Measurements from ENCODE around the gene PKP2.

The PKP2 gene

GRCh38 chr12:32860192-32860591 is 36.4 kb downstream of the PKP2 start:
- no peak for DNase-seq

DNA sequence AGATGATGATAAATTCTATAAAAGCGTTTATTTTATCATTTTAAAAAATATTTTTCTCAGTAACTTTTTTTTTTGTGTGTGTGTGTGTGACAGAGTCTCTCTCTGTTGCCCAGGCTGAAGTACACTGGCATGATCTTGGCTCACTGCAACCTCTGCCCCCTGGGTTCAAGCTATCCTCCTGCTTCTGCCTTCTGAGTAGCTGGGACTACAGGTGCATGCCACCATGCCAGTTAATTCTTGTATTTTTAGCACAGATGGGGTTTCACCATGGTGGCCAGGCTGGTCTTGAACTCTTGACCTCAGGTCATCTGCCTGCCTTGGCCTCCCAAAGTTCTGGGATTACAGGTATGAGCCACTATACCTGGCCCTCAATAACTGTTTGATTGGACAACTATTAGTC is 37.2 kb downstream of the PKP2 start:
- no peak for DNase-seq

- no peak for DNase-seq
Observed at GRCh38 chr12:32854716-32855115, 41.9 kb downstream of the PKP2 start.

GRCh38 chr12:32854097-32854496 is 42.5 kb downstream of the PKP2 start:
- no peak for DNase-seq

GRCh38 chr12:32847287-32847686 is 49.3 kb downstream of the PKP2 start:
- no peak for DNase-seq

- DNase-seq, result no peak
Observed at GRCh38 chr12:32846053-32846452, 50.5 kb downstream of the PKP2 start.

DNA sequence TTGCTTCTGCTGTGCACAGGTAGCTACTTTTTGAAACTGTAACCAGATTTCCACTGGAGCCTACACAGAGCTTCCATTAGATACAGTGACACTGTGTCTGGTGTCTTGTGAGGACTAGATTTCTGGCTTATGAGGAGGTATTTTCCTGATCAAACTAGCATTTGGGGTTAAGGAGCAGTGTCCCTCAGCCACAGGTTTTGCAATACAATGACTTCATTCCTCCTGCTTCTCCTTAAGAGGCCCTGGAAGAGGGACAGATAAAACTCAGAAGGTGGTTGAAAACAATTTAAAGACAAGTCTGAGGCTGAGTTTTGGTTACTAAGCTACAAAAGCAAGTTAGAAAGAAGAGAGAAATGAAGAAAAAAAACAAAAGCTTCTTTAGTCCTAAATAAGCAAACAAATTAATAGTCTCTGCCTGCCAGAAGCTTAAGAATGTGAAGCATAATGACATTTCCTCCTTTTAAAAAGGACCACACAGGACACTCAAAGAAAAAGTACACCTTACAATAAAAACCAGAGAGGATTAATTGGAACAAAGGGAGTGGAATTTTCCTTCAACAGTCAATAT is 53.0 kb downstream of the PKP2 start:
- no peak for DNase-seq

- no peak for DNase-seq
Observed at GRCh38 chr12:32841061-32841460, 55.5 kb downstream of the PKP2 start.

DNA sequence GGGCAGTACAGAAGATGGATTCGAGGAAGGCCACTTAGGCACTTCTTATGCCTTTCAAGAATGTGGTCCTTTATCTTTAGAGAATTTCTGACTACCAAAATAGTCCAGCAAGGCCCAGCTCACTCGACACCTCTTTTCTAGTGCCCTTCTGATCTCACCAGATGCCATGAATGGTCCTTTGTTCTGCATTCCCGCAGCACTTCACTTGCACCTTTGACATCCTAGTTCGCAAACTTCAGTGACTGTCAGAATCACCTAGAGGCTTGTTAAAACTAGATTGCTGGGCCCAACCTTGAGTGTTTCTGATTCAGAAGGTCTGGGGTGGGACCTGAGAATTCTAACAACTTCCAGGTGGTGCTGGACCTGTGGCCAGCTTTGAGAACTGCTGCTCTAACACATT is 56.7 kb downstream of the PKP2 start:
- no peak for DNase-seq

GRCh38 chr12:32837974-32838373 is 58.6 kb downstream of the PKP2 start:
- no peak for DNase-seq

DNA sequence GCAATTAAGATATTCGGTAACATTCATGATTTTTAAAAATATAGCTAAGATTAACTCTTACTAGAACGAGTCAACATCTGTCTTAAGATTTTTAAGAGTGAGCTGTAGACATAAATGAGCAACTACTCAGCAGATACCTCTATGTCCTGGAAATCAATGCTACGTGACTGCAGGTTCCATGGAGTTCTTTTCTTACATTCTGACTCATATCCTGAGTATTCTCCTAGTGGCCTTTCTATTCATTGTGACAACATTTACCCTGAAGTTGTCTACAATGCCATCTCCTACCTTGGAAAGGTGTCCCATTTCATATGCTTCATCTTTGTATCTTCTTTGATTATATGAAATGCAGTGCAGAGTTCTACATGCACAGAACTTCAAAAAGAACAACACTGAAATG is 59.9 kb downstream of the PKP2 start:
- DNase-seq, result no peak

GRCh38 chr12:32834122-32834521 is 62.5 kb downstream of the PKP2 start:
- DNase-seq, result no peak

GRCh38 chr12:32828552-32828951 is 68.0 kb downstream of the PKP2 start:
- DNase-seq, result no peak

- no peak for DNase-seq
Observed at GRCh38 chr12:32828120-32828519, 68.5 kb downstream of the PKP2 start.

DNA sequence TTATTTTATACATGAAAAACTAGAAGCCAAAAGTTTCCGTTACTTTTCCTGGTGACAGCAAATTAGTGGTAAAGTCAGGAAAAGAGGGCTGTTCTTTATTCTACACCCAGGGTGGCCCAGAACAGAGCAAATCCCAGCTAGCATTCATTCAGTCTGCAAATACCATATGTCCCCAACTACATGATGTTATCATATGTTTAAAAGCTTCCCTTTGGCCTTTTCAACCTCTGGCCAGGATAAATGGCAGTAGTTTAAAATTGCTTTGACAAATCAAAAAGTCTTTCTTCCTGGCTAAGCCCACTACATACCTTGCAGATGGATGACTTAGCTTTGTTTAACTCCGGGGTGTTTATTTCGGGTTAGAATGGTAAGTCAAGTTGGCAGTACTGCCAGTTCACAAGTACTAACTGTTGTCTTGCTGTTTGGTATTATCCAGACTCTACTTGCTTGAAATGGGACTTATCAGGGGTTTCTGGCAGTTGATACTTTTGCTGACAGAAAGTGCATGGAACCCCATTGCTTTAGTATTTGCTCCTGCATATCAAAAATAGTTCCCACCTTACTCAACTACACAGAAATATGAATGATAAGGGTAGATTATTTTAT is 69.7 kb downstream of the PKP2 start:
- DNase-seq, result no peak

DNA sequence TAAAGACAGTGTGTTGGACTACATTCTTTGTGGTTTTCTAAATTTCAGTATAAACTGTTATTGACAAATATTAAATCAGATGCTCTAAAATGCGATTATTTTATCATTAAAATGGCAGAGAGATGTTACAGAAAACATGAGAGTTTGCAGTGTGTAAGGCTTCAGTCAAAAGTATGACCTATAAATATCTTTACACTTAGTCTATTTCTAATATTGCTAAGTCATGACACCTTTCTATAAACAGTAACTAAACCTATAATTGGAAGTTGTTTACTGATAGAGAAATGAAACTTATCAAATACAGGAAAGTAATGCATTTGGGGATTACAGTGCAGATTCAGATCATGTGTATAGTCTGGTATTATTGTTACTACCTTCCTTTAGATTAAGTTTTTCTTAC is 72.0 kb downstream of the PKP2 start:
- no peak for DNase-seq

DNA sequence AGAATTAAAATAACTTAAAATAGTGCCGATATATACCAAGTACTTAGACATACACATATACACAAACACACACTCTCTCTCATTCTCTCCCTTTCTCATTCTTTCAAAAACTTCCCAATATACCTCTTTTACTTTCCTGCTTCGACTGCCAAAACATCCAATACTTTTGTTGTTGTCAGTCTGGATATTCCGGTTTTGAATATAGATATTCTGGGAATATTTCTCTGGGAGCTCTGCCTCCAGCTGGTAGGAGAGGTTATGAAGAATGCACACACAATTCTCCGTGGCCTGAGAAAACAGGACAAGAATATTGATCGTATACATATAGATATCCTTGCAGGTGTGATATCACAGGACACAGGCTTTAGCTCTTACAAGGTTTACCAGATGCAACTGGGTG is 74.2 kb downstream of the PKP2 start:
- no peak for DNase-seq

DNA sequence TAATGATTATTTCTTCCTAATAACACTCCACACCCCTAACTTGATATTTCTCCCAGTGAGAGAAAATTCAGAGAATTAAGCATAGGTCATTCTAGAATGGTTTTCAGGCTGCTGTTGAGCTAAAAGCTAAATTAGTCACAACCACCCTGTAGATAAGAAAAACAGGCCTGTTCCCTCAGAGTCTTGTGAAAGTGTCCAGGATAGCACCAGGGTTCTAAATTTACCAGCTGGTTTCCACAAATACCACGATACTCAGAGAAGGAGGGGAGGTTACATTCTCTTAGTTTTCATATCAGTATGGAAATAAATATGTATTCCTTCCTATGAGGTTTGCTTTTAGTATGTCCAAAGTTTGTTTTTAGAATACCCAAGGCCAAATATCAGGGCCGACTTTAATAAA is 74.9 kb downstream of the PKP2 start:
- DNase-seq, result no peak

DNA sequence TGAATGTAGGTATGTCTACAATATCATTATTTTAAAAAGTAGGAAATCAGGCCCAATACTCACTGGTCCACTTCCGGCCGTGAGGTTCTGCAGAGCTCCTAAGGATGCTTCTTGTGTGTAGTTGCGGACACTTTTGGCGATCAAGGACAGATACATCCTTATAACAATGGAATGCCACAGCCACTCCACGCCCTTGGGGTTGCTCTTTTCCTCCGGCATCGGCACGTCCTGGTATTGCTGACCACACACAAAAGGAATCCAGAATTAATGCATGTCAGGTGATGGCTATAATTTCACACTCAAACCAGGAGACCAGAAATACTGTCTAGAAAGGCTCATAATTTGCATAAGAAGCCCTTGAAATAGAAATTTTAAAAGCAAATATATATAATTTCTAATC is 75.3 kb downstream of the PKP2 start:
- DNase-seq, result no peak

GRCh38 chr12:32820376-32820931 is 76.1 kb downstream of the PKP2 start:
- DNase-seq, result no peak

DNA sequence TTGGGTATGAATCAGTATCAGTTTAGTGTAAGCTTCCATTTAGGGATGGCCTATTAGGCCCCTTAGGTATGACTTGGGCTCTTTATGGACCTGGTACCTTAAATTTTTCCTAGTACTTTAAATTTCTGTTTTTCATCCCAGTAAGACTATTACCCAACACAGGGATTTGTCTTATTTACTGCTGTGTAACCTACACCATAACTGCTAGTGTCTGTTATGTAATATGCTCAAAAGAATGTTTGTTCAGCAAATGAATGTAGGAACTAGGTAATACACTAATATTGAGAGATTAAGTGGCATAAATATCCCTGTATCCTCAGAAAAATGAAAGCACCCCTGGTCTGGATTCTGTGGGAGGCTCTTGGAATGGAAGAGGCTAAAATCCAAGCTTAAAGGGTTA is 77.2 kb downstream of the PKP2 start:
- DNase-seq, result no peak

DNA sequence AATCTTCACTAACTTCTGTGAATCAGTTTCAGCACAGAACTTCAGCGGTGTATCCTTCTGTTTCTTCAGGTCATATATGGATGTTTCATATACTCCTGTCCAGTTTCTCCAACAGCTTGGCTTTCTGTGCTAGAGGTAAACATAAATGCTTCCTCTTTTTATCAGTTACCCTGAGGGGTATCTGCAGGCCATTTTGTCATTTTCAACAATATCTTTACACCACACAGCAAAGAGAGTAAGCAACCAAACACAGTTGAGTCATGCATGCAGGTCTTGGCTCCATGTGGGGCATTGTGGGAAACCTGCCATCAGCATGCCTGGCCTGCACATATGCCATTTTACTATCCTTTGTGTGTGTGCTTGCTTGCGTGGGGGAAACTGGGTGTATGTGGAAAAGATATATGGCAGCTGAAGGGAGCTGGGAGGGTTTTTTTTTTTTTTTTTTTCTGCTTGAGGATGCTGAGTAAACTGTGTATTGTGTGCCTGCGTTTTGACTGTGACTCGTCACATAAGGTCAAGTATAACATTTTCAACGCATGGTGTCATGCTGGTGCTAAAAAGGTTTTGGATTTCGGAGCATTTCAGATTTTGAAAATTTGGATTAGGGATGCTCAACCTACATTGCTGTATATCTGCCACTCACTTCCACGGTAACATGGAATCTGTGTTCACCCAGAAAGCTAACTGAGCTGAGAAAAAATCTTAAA is 84.7 kb downstream of the PKP2 start:
- no peak for DNase-seq

DNA sequence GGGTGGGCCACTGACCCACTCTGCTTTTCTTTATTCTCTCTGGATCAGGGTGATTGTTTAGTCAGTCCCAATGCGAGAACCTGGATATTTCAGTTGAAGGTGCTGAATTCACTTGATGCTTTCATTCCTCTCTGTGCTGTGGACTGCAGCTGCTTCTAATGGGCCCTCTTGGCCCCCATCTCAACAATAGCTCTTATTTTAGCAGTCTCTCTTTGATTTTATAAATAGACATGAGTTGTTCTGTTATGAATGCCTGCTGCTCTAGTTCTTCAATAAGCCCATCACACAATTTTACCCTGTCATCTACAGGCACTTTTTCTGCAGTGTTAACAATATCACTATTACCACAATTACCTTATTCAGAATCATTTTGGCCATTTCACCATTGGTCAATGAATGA is 86.7 kb downstream of the PKP2 start:
- no peak for DNase-seq

DNA sequence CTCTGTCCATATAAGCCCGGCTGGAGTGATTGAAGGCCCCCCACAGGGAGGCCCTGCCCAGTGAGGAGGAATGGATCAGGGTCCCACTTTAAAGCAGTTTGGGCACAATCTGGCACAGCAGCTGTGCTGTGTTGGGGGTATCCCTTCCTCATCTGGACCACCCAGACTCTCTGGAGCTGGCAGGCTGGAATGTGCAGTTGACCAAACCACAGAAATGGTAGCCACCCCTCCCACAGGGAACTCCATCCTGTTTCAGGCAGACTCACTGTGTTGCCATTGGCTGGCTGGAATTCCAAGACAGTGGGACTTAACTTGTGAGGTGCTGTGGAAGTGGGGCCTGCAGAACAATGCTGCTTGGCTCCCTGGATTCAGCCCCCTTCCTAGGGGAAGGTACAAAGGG is 87.4 kb downstream of the PKP2 start:
- DNase-seq, result no peak

- no peak for DNase-seq
Observed at GRCh38 chr12:32804301-32804700, 92.3 kb downstream of the PKP2 start.

All from NCI-H2029 treated with DMSO at 0.1 percent for 48 hours (cell line).